HepG2 (cell line): Measurements from ENCODE around the gene MRNIP. TPM values are rescaled to one million over a fixed set of nuclear protein-coding genes. Genes with fewer than 3 reads are reported as not detected.

Experiments used
- ATAC-seq: fragments of 200-7000 bp; cut with Tn5 transposase; 3 replicates; pipeline ENCODE4 v1.9.1; 2020; ENCODE audit warnings: mild to moderate bottlenecking, moderate library complexity
- BruUV-seq: library from RNA; stranded (reverse); fragments of 400-500 nt; replicated peaks from 2 replicates; lab custom pipeline; 2021; lab: Mats Ljungman, UMichigan
- CTCF ChIA-PET: fragments of 300-600 bp; formaldehyde crosslinking; extraction: SDS; loops from one replicate; lab custom pipeline; 2021; ENCODE audit warnings: low total read pairs, inconsistent platforms, low intra/inter-chr PET ratio; lab: Yijun Ruan, JAX
- POLR2A ChIA-PET: fragments of 350-600 bp; sonication (Branson Sonifier 250); formaldehyde crosslinking; loops from one replicate; lab custom pipeline; 2020; ENCODE audit warnings: antibody characterized with exemption, inconsistent platforms; lab: Yijun Ruan, JAX
- DNase-seq: peaks from one replicate; pipeline ENCODE4 v3.0.0-alpha.2; 2015; ENCODE audit warnings: low spot score
- FAIRE-seq: peaks from 3 replicates; lab custom pipeline; 2011; peaks lifted over from hg19 to GRCh38; lab: Jason Lieb, UNC
- H2AFZ ChIP-seq: one replicate; pipeline ENCODE4 v1.6.1; 2011; ENCODE audit warnings: low read length, inconsistent platforms
- H3K27ac ChIP-seq: fragments of 300-600 bp; 3 replicates; pipeline ENCODE4 v1.8.0; 2011; ENCODE audit warnings: mixed run types, mild to moderate bottlenecking, mixed read lengths, low read length, inconsistent platforms; ENCODE audit not compliant: insufficient read depth; ENCODE audit errors: extremely low read length
- H3K27me3 ChIP-seq, 2 experiments: fragments of 200-600 bp in 1 of 2; 2 replicates in 1 of 2; 3 replicates in 1 of 2; pipeline versions ENCODE4 v1.6.0 to v1.8.0; 2011; ENCODE audit warnings: low read length in 2 of 2, mild to moderate bottlenecking in 2 of 2, moderate library complexity in 2 of 2, inconsistent platforms in 1 of 2; ENCODE audit not compliant: insufficient read depth in 2 of 2, control insufficient read depth in 1 of 2
- H3K36me3 ChIP-seq, 2 experiments: fragments of 200-600 bp in 1 of 2; replicated peaks in 1 of 2; 2 replicates in 1 of 2; 3 replicates in 1 of 2; pipeline versions ENCODE4 v1.5.1 to v1.8.0; 2011; ENCODE audit warnings: low read length in 2 of 2, inconsistent platforms in 1 of 2; ENCODE audit not compliant: insufficient read depth in 2 of 2, control insufficient read depth in 1 of 2
- H3K4me1 ChIP-seq: 2 replicates; pipeline ENCODE4 v1.5.1; 2012; ENCODE audit warnings: low read length, inconsistent platforms; ENCODE audit not compliant: insufficient read depth
- H3K4me2 ChIP-seq: 2 replicates; pipeline ENCODE4 v1.6.0; 2011; ENCODE audit warnings: low read depth, low read length, inconsistent platforms
- H3K4me3 ChIP-seq, 3 experiments: fragments of 200-600 bp in 1 of 3; sonication (generic), shearing (Covaris generic) in 1 of 3; replicated peaks in 1 of 3; 2 replicates each; pipeline ENCODE4 v1.5.1; 2011 to 2016; ENCODE audit warnings: low read length in 3 of 3, inconsistent platforms in 2 of 3, low read depth in 2 of 3, mild to moderate bottlenecking in 2 of 3, control low read depth in 1 of 3, mixed read lengths in 1 of 3; ENCODE audit not compliant: insufficient read depth in 1 of 3
- H3K79me2 ChIP-seq: one replicate; pipeline ENCODE4 v1.6.1; 2011; ENCODE audit warnings: low read length, inconsistent platforms; ENCODE audit not compliant: insufficient read depth
- H3K9ac ChIP-seq: 2 replicates; pipeline ENCODE4 v1.6.0; 2011; ENCODE audit warnings: mild to moderate bottlenecking, low read depth, low read length, inconsistent platforms; ENCODE audit not compliant: insufficient read depth
- H3K9me3 ChIP-seq: 2 replicates; pipeline ENCODE4 v1.5.1; 2012; ENCODE audit warnings: mild to moderate bottlenecking, low read length
- H4K20me1 ChIP-seq: 2 replicates; pipeline ENCODE4 v1.6.0; 2011; ENCODE audit warnings: inconsistent platforms, mild to moderate bottlenecking, low read length, moderate library complexity; ENCODE audit not compliant: insufficient read depth
- EED ChIP-seq: sonication (generic); formaldehyde crosslinking; IDR thresholded peaks from 2 replicates; pipeline ENCODE4 v1.5.0; 2020; ENCODE audit warnings: mild to moderate bottlenecking, missing genetic modification reagents
- HMG20B ChIP-seq: conservative IDR thresholded peaks from 2 replicates; pipeline ENCODE4 v1.6.1; 2016; ENCODE audit warnings: missing genetic modification reagents, missing compliant biosample characterization
- MED1 ChIP-seq: sonication (generic); formaldehyde crosslinking; IDR thresholded peaks from 2 replicates; pipeline ENCODE4 v1.4.0; 2020; ENCODE audit warnings: missing genetic modification reagents
- ZNF383 ChIP-seq: sonication (generic); formaldehyde crosslinking; IDR thresholded peaks from 2 replicates; pipeline ENCODE4 v1.4.0; 2020; ENCODE audit warnings: missing genetic modification reagents, mild to moderate bottlenecking, borderline replicate concordance
- ZNF549 ChIP-seq: sonication (generic); formaldehyde crosslinking; IDR thresholded peaks from 2 replicates; pipeline ENCODE4 v1.5.0; 2020; ENCODE audit warnings: missing genetic modification reagents
- ZNF557 ChIP-seq: sonication (generic); formaldehyde crosslinking; IDR thresholded peaks from 2 replicates; pipeline ENCODE4 v1.4.0; 2020; ENCODE audit warnings: missing genetic modification reagents
- ZNF691 ChIP-seq: sonication (generic); formaldehyde crosslinking; IDR thresholded peaks from 2 replicates; pipeline ENCODE4 v1.4.0; 2020; ENCODE audit warnings: missing genetic modification reagents, low read depth, mild to moderate bottlenecking, borderline replicate concordance
- ZNF781 ChIP-seq: sonication (generic); formaldehyde crosslinking; IDR thresholded peaks from 2 replicates; pipeline ENCODE4 v1.5.1; 2020; ENCODE audit warnings: borderline replicate concordance, mild to moderate bottlenecking, missing genetic modification reagents; ENCODE audit errors: not compliant biosample characterization
- WGBS: methylation state at CpG from one replicate; pipeline ENCODE4 v1.1.6; 2017; ENCODE audit warnings: low lambda C conversion rate; 5-methylcytosine and 5-hydroxymethylcytosine counted together
- in situ Hi-C: cut with HindIII; loops from 2 replicates; pipeline ENCODE4 v1.10.0; 2017; ENCODE audit warnings: low pct_unique_long_range_greater_than_20kb; ENCODE audit not compliant: extremely low pct_ligation_motif_present
- intact Hi-C: fragments of 100-400 bp; cut with micrococcal nuclease; formaldehyde crosslinking; loops from one replicate; pipeline ENCODE4 v1.10.0; 2022; ENCODE audit not compliant: unreplicated experiment
- polyA plus RNA-seq, 8 experiments: library from polyadenylated mRNA; depleted of rRNA in 3 of 8; stranded (reverse) in 7 of 8; unstranded in 1 of 8; fragments of >200 nt; fragmentation: Illumina TruSeq in 4 of 8; extraction: Trizol in 4 of 8; gene quantifications; 2 replicates each; pipeline versions ENCODE4 v1.2.1 to v1.2.3, GENCODE V29; 2011 to 2016; ENCODE audit warnings: low read depth in 4 of 8, missing spikeins in 1 of 8, mixed read lengths in 1 of 8; ENCODE audit not compliant: insufficient read depth in 1 of 8
- total RNA-seq, 5 experiments: library from RNA; depleted of rRNA; stranded (reverse); fragments of >200 nt; fragmentation: Illumina TruSeq; extraction: Trizol; gene quantifications; 2 replicates each; pipeline ENCODE4 v1.2.3, GENCODE V29; 2016; ENCODE audit warnings: low read depth in 1 of 5

The MRNIP gene
- total and polyA plus RNA-seq, 2 of the 13 experiments (the other 11 are each of a cell fraction or from before 2014, with no cell fraction given), result 15.5 to 34.1 TPM

GRCh38 chr5:179812135-179812825 is 46.3 kb downstream of the MRNIP start:
- Histone ChIP-seq H3K36me3 (peaks cover 11 to 19% of the 10 kb centered on the region in 2 experiments; a peak in 4 of 5 replicates), H3K27ac (no peak overlapping the region), H3K27me3 (no peaks in the 10 kb centered on the region), H2AFZ (no peak overlapping the region), H3K4me3 (no peak overlapping the region), H3K4me1 (peaks cover 6% of the 10 kb centered on the region; the same call in 1 of the 2 replicates), H3K9ac (no peak overlapping the region), H3K79me2 (no peaks in the 10 kb centered on the region), H3K4me2 (no peak overlapping the region), H3K9me3 (no peaks in the 10 kb centered on the region)
- ATAC-seq, result no peak
- WGBS, result 97% methylated on average over 17 of the region's 27 CpGs
- intact Hi-C loops (no loop called here), in situ Hi-C loops (no loop called here)
- BruUV-seq, result no TSS peak
- ChIA-PET CTCF (no interaction called here), POLR2A (interaction anchor here (1.0 to 1.8 kb wide), 3 partner anchors 10 to 189 kb away, joined by 3 to 7 read pairs (median 6); partner anchors contain the start of gene HNRNPH1)
- no peak for DNase-seq
- FAIRE-seq, result no peak
- TF ChIP-seq ZNF557 (CRISPR knock-in tag), result no peak
- TF ChIP-seq EED (CRISPR knock-in tag), result no peak
- no peak for TF ChIP-seq MED1 (CRISPR knock-in tag)
- no peak for TF ChIP-seq ZNF781 (CRISPR knock-in tag)
- no peak for TF ChIP-seq HMG20B
- TF ChIP-seq ZNF691 (CRISPR knock-in tag), result no peak
- TF ChIP-seq ZNF383 (CRISPR knock-in tag), result no peak
- TF ChIP-seq ZNF549 (CRISPR knock-in tag), result no peak
- TF ChIP-seq, all 625 proteins: peak for 0
- H4K20me1 ChIP-seq, result no peaks in the 10 kb centered on the region
